Activated B cell treated with CpG ODN at 0.5 μM for 24 hours (primary cell): Measurements from ENCODE around the gene WDR70. TPM values are rescaled to one million over a fixed set of nuclear protein-coding genes. Genes with fewer than 3 reads are reported as not detected.

Experiments used
- ATAC-seq: fragments of 200-7000 bp; cut with Tn5 transposase; one replicate; pipeline ENCODE4 v1.10.0; 2021; ENCODE audit warnings: low read depth, mild to moderate bottlenecking, moderate library complexity
- CTCF ChIA-PET: fragments of 350-600 bp; sonication (Branson Sonifier 250); formaldehyde crosslinking; loops from one replicate; lab custom pipeline; 2021; ENCODE audit warnings: antibody characterized with exemption; lab: Charles Lee
- POLR2A ChIA-PET: fragments of 350-600 bp; sonication (Branson Sonifier 250); formaldehyde crosslinking; loops from one replicate; lab custom pipeline; 2021; ENCODE audit warnings: antibody characterized with exemption; lab: Charles Lee
- DNase-seq: peaks from one replicate; pipeline ENCODE4 v3.0.0; 2022
- H3K27ac Mint-ChIP-seq: one replicate; pipeline ENCODE4 v1.8.0; 2020; ENCODE audit warnings: mixed read lengths
- H3K27me3 Mint-ChIP-seq: one replicate; pipeline ENCODE4 v1.8.0; 2021; ENCODE audit warnings: mixed read lengths
- H3K36me3 Mint-ChIP-seq: one replicate; pipeline ENCODE4 v1.8.0; 2021; ENCODE audit warnings: low read depth, mixed read lengths
- H3K4me1 Mint-ChIP-seq: one replicate; pipeline ENCODE4 v1.8.0; 2021; ENCODE audit warnings: mixed read lengths
- H3K4me3 Mint-ChIP-seq: one replicate; pipeline ENCODE4 v1.8.0; 2020; ENCODE audit warnings: mild to moderate bottlenecking, mixed read lengths
- H3K9me3 Mint-ChIP-seq: one replicate; pipeline ENCODE4 v1.8.0; 2020; ENCODE audit warnings: mixed read lengths
- intact Hi-C: fragments of 100-400 bp; cut with micrococcal nuclease; formaldehyde crosslinking; loops from one replicate; pipeline ENCODE4 v1.15.1; 2024
- total RNA-seq: library from RNA; stranded (reverse); gene quantifications from 2 replicates; pipeline ENCODE4 v1.2.3, GENCODE V29; 2022
- TF ChIP-seq, protein P1 (sequence below): fragments of 200-600 bp; IDR thresholded peaks from one replicate; pipeline ENCODE4 v1.8.0; 2022; ENCODE audit warnings: antibody characterized with exemption, mild to moderate bottlenecking

The WDR70 gene
- total RNA-seq, 1 donor from 2014 or later, result 58.6 TPM

DNA sequence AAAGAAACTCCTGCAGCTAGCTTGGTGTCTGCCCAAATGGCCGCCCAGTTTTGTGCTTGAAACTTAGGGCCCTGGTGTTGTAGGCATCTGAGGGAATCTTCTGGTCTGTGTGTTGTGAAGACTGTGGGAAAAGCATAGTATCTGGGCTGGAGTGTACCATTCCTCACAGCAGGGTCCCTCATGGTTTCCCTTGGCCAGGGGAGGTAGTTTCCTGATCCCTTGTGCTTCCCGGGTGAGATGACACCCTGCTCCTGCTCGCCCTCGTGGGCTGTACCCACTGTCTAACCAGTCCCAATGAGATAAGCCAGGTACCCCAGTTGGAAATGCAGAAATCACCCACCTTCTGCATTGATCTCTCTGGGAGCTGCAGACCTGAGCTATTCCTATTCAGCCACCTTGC is 277.9 kb downstream of the WDR70 start:
- POLR2A ChIA-PET, result no interaction called here
- Mint-ChIP-seq H3K27ac (no peak overlapping the region), H3K9me3 (peaks cover 15% of the 10 kb centered on the region), H3K27me3 (no peaks in the 10 kb centered on the region), H3K36me3 (peaks cover 25% of the 10 kb centered on the region), H3K4me1 (no peaks in the 10 kb centered on the region), H3K4me3 (no peak overlapping the region)
- ATAC-seq (no peak), DNase-seq (no peak)
- CTCF ChIA-PET, result no interaction called here
- TF ChIP-seq, protein P1, sequence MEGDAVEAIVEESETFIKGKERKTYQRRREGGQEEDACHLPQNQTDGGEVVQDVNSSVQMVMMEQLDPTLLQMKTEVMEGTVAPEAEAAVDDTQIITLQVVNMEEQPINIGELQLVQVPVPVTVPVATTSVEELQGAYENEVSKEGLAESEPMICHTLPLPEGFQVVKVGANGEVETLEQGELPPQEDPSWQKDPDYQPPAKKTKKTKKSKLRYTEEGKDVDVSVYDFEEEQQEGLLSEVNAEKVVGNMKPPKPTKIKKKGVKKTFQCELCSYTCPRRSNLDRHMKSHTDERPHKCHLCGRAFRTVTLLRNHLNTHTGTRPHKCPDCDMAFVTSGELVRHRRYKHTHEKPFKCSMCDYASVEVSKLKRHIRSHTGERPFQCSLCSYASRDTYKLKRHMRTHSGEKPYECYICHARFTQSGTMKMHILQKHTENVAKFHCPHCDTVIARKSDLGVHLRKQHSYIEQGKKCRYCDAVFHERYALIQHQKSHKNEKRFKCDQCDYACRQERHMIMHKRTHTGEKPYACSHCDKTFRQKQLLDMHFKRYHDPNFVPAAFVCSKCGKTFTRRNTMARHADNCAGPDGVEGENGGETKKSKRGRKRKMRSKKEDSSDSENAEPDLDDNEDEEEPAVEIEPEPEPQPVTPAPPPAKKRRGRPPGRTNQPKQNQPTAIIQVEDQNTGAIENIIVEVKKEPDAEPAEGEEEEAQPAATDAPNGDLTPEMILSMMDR, result no peak
- intact Hi-C loops, result no loop called here

DNA sequence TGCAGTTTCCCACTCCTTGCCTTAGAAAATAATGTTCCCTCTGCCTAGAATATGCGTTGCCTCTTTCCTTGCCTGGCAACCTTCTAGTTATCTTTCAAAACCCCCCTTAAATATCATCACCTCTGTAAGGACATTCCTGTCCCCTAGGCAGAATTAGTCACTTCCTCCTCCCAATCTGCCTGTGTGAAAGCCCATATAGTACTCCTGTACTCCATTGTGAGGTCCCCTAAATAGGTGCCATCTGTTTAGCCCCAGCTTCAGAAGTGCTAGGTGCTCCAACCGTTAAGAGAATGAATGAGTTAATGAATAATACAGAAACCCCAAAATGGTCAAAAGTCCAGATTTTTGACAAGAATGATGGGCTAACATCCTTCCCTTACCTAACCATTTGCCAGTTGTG is 279.3 kb downstream of the WDR70 start:
- no peak overlapping the region for H3K27ac Mint-ChIP-seq
- ATAC-seq (no peak), DNase-seq (no peak)
- H3K27me3 Mint-ChIP-seq, result no peaks in the 10 kb centered on the region
- intact Hi-C loops, result no loop called here
- POLR2A ChIA-PET, result no interaction called here
- H3K4me1 Mint-ChIP-seq, result no peaks in the 10 kb centered on the region
- H3K36me3 Mint-ChIP-seq, result peaks cover 11% of the 10 kb centered on the region
- TF ChIP-seq, protein P1, result no peak
- H3K9me3 Mint-ChIP-seq, result peaks cover 9% of the 10 kb centered on the region
- H3K4me3 Mint-ChIP-seq, result no peak overlapping the region
- CTCF ChIA-PET, result no interaction called here

DNA sequence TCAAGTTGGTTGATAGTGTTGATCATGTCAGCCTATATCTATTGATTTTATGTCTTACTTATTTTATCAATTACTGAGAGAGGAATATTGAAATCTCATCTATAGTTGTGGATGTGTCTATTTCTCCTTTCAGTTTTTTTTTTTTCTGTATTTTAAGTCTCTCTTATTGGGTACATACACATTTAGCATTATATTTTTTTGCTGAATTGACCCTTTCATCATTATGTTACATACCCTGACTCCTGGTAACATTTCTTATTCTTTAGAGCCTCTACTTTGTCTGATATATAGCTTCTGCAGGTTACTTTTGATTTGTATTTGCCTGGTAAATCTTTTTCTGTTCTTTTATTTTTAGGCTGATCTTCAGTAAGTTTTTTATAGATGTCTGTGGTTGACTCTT is 281.2 kb downstream of the WDR70 start:
- TF ChIP-seq, protein P1, result no peak
- DNase-seq (no peak), ATAC-seq (no peak)
- POLR2A ChIA-PET, result no interaction called here
- intact Hi-C loops, result no loop called here
- H3K27me3 Mint-ChIP-seq, result no peaks in the 10 kb centered on the region
- no peaks in the 10 kb centered on the region for H3K4me1 Mint-ChIP-seq
- no peak overlapping the region for H3K27ac Mint-ChIP-seq
- H3K4me3 Mint-ChIP-seq, result no peak overlapping the region
- H3K36me3 Mint-ChIP-seq, result peaks cover 3% of the 10 kb centered on the region
- CTCF ChIA-PET, result no interaction called here
- H3K9me3 Mint-ChIP-seq, result no peaks in the 10 kb centered on the region

DNA sequence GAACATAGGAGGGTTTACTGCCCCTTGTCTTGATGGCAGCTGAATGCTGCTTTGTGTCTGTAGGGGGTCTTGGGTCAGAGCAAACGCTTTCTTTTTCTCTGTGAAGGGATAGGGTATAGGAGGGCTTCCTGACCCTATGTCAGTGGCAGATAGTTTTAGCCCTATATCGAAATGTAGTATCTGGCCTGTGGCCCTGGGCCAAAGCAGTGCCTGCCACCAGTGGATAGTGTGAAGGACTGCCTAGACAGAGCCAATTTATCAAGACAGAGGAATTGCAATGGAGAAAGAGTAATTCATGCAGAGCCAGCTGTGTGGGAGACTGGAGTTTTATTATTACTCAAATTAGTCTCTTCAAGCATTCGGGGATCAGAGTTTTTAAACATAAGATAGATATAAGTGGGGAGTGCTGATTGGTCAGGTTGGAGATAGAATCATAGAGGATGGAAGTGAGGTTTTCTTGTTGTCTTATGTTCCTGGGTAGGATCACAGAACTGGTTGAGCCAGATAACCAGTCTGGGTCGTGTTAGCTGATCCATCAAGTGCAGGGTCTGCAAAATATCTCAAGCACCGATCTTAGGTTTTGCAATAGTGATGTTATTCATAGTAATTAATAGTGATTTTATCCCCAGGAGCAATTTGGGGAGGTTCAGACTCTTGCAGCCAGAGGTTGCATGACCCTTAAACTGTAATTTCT is 282.3 kb downstream of the WDR70 start:
- Mint-ChIP-seq H3K4me3 (no peak overlapping the region), H3K9me3 (no peaks in the 10 kb centered on the region), H3K4me1 (no peaks in the 10 kb centered on the region), H3K27me3 (no peaks in the 10 kb centered on the region), H3K27ac (no peak overlapping the region), H3K36me3 (no peaks in the 10 kb centered on the region)
- ATAC-seq (no peak), DNase-seq (no peak)
- intact Hi-C loops, result no loop called here
- CTCF ChIA-PET, result no interaction called here
- POLR2A ChIA-PET, result no interaction called here
- TF ChIP-seq, protein P1, result no peak

DNA sequence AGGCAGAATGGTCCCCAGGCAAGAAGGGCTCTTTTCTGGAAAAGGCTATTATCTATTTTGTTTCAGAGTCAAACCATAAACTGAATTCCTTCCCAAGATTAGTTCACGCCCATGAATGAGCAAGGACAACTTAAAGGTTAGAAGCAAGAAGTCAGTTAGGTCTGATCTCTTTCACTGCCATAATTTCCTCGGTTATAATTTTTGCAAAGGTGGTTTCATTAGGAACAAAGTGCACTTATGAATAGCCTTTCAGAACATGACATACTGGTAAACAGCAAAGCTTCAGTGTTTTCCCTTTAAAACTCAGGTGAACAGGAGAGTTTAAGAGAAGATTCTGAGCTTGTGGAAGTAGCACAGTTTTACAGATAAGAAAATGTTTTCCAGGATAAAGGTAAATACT is 282.8 kb downstream of the WDR70 start:
- Mint-ChIP-seq H3K4me3 (no peak overlapping the region), H3K27ac (no peak overlapping the region), H3K36me3 (no peaks in the 10 kb centered on the region), H3K9me3 (no peaks in the 10 kb centered on the region), H3K27me3 (no peaks in the 10 kb centered on the region), H3K4me1 (no peaks in the 10 kb centered on the region)
- ATAC-seq, result no peak
- intact Hi-C loops, result no loop called here
- no peak for DNase-seq
- TF ChIP-seq, protein P1, result no peak
- POLR2A ChIA-PET, result no interaction called here
- CTCF ChIA-PET, result no interaction called here
